GM18951 (cell line): ENCODE data around the gene GLB1L3.
"Not testable (repeated sequence)": the region's sequence is repeated elsewhere in the genome, so short reads cannot be mapped to it uniquely, and the experiment has no call there.

Source experiments
- POLR2A ChIP-seq: IDR thresholded peaks from 4 replicates; pipeline ENCODE4 v1.6.1; 2011; ENCODE audit warnings: mild to moderate bottlenecking; ENCODE audit not compliant: insufficient read length, insufficient read depth; ENCODE audit errors: extremely low read depth
- in situ Hi-C: fragments of 300-500 bp; cut with MboI; formaldehyde crosslinking; loops from one replicate; pipeline ENCODE4 v1.12.0; 2022; ENCODE audit warnings: low sequenced_read_pairs, mixed read lengths, inconsistent platforms; ENCODE audit not compliant: unreplicated experiment

Gene GLB1L3

DNA sequence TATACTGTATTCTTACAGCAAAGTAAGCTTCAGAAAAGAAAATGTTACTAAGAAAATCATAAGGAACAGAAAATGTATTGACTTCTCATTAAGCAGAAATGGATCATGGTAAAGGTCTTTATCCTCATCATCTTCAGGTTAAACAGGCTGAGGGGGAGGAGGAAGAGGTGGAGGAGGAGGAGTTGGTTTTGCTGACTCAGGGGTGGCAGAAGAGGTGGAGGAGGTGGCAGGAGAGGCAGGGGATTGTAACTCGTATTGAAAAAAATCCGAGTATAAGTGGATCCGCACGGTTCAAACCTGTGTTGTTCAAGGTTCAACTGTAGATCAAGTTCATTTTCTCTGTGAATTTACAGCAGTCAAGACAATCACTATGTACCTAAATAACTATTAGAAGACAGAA, 13.0 kb downstream of the GLB1L3 start:
- TF ChIP-seq POLR2A: no peak
- in situ Hi-C loops: no loop called here

DNA sequence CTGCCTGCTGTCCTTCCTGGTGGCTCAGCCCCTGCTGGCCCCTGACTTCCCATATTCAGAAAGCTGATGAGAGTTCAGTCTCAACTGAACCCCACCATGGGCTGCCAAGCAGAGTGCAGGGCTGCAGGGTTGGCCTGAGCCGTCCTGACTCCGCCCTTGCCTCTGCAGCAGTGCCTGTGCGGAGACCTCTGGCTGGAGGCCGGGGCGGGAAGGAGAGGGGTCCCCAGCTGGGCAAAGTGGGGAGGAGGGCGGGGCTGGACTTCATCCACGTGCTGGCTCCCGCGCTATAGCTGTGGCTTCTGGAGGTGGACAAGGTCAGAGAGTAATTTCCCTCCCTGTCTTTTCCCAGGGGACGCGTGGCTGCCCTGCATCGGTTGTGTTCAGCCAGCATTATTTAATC, 13.6 kb downstream of the GLB1L3 start:
- no peak for TF ChIP-seq POLR2A
- in situ Hi-C loops: no loop called here

DNA sequence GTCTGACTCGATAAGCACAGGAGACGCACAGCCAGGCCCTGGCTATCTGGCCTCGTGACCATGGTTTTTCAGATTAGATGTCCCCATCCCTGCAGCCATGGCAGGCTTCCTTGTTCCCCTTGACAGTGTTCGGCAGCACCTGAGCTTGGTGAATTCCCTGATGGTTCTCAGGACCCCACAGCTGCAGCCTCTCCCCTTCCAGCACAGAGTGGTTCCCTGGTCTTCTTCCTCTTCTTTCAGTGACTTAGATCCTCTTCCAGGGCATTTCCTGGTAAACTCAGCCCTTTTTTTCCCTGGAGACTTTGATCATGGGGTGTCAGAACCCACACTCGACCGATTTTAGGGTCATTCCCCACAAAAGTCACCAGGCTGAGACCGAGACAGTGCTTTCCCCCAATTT, 14.5 kb downstream of the GLB1L3 start:
- TF ChIP-seq POLR2A: no peak
- in situ Hi-C loops: no loop called here

DNA sequence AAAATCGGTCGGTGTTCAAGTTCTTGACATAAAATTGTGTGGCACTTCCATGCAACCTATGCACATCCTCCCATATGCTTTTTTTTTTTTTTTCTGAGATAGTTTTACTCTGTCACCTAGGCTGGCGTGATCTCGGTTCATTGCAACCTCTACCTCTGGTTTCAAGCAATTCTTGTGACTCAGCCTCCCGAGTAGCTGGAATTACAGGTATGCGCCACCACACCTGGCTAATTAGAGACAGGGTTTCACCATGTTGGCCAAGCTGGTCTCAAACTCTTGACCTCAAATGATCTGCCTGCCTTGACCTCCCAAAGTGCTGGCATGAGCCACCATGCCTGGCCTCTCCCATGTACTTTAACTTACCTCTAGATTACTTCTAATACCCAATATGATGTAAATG, 15.0 kb downstream of the GLB1L3 start:
- TF ChIP-seq POLR2A: no peak
- in situ Hi-C loops: no loop called here

DNA sequence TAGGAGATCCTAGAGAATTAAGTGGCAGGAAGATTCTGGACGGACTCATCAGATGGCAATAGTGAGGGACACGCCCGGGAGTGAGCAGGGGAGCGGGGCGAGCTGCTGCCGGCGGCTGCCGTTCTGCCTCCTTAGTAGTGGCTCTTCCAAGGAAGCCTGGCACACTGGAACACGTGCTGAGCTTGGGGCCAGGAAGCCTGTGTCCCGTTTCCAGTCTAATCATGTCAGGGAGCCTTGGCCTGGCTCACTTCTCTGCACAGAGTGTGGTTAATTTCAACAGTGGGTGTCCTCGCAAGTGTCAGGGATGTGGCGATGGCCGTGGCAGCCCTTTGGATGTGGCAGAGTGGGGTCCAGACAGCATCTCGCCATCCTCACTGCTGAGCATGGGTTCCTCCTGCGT, 16.5 kb downstream of the GLB1L3 start:
- in situ Hi-C loops: no loop called here
- no peak for TF ChIP-seq POLR2A

DNA sequence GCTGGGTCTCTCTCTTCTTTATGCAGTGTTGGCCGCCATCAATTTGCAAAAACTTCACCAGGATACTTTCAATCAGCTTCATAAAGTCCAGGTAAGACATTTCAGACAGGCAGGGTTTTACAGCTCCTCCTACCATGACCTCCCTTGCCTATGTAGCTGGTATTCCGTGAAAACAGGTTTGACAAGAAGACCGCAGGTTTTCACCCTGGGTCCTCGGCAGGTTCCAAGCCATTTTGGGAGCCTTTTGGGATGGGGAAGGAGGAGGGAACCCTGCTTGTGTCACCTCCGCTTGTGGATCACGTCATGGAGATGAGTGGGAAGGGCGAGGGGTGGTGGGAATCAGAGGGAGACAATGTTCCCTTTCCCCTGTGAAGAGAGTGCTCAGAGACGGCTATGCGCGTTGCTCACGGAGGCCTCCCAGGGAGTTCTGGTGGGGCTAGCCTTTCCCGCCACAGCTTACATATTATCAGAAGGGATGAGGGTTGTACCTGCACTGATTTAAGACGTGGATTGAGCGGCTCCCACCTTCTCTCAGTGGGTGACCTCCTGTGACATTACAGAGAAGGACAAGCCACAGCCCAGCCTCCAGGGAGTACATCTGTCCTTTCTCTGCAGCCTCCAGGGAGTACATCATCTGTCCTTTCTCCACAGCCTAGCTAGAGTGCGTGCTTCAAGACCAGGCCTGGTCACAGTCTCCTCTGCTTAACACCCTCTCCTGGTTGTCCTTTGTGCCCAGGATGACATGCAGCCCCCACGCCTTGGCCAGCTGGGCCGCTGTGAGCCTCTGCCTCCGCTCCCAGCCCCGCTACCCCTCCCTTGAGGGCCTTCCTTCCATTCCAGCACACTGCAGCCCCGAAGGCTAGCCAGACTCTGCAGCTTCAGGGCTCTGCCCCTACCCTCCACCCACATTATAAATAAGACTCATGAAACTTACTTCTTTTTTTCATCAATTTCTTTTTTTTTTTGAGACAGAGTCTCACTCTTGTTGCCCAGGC, 17.2 kb downstream of the GLB1L3 start:
- no peak for TF ChIP-seq POLR2A
- in situ Hi-C loops: no loop called here

DNA sequence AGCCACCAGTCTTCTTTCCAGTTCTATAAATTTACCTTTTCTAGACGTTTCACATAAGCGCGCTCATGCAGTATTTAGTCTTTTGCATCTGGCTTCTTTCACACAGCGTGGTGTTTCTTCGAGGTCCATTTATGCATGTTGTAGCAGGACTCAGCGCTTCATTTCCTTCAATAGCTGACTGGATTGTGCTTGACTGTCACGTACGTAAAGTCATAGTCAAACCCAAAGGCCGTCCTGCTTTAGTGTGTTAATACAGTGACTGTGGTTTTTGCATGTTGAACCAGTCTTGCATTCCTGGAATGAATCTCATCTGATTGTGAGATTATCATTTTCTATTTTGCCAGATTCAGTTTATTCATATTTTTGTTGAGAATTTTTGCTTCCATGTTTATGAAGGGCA, 18.5 kb downstream of the GLB1L3 start:
- in situ Hi-C loops: no loop called here
- TF ChIP-seq POLR2A: no peak

DNA sequence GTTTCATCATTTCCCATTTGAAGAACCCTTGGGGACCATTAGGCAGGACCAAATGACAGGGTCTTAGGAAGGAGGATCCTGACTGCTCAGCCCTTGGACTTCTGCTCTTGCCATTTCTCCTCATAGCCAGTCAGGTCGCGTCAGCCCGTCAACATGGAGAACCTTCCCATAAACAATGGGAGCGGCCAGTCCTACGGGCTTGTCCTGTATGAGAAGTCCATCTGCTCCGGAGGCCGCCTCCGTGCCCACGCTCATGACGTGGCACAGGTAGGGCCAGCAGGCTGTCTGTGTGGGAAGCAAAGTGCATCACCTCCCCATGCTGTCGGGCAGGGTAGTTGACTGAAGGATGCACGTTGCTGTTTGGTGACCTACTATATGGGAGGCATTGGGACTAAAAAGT, 36.0 kb downstream of the GLB1L3 start:
- no peak for TF ChIP-seq POLR2A
- in situ Hi-C loops: no loop called here

DNA sequence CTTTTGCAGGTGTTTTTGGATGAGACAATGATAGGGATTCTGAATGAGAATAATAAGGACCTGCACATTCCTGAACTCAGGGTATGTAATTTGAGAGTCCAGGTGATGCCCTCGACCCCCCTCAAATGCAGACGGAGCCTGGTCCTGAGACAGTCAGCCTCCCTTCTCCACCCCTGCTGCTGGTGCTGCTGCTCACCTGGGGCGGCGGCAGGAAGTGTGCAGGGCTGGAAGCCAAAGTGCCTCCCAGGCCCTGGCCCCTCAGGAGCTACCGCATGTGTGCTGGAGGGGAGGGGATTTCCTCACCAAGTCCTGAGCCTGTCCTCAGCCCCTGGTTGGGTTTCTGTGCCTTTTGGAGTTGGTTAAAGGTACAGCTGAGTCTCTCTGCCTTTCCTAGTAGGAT, 36.6 kb downstream of the GLB1L3 start:
- in situ Hi-C loops: no loop called here
- TF ChIP-seq POLR2A: no peak

DNA sequence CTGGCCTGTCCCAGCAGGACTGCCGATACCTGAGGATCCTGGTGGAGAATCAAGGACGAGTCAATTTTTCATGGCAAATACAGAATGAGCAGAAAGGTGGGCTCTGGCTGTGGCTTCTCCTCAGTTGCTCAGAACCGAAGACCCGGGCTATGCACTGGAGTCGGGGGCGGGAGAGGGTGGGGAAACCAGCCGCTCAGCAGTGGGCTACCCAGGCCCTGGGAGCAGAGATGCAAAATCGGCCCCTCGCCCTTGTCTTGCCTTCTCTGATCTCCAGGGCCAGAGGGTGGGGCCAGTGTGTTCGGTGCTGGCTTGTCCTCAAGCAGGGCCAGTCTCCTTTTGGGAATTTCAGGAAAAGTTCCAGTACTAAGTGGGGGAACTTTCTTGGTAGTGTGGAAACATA, 37.2 kb downstream of the GLB1L3 start:
- no peak for TF ChIP-seq POLR2A
- in situ Hi-C loops: no loop called here

DNA sequence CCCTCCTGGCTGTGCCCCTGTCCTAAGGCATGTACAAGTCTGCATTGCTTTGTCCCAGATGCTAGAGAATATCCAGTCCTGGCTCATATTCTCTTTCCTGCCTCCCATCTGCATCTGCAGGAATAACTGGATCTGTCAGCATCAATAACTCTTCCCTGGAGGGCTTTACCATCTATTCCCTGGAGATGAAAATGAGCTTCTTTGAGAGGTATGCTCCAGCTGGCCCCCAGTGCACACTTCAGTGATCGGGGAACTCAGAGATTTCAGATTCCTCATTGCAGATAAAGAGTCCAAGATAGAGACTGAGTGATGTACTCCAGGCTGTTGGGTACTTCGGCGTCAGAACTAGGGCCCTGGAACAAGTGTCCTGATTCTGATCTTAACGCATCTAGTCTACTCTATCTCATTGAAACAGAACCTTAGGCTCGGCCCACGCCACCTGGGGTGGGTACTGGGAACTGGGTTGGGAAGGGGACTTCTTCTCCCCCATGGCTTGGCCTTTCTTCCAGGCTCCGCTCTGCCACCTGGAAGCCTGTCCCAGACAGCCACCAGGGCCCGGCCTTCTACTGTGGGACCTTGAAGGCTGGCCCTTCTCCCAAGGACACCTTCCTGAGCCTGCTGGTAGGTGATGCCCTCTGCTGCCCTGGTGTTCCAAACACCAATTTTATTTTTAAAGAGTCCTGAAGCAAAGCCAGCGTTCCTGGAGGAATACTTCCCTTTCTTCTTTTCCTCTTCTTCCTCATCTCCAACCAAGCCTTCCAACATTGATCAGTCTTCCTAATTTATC, 37.8 kb downstream of the GLB1L3 start:
- in situ Hi-C loops: no loop called here
- TF ChIP-seq POLR2A: no peak

DNA sequence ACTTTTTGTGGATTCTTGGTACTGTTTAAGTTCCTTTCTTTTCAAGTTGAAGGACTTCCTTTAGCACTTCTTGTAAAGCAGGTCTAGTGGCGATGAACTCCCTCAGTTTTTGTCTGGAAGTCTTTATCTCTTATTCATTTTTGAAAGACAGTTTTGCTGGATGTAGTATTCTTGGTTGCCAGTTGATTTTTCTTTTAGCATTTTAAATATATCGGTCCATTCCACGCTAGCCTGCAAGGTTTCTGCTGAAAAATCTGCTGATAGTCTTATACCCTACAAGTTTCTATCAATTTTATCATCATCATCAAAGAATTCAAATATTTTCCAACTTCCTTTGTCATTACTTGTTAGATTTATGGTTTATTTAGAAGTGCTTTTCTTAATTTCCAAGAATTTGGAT, 40.9 kb downstream of the GLB1L3 start:
- TF ChIP-seq POLR2A: no peak
- in situ Hi-C loops: no loop called here

DNA sequence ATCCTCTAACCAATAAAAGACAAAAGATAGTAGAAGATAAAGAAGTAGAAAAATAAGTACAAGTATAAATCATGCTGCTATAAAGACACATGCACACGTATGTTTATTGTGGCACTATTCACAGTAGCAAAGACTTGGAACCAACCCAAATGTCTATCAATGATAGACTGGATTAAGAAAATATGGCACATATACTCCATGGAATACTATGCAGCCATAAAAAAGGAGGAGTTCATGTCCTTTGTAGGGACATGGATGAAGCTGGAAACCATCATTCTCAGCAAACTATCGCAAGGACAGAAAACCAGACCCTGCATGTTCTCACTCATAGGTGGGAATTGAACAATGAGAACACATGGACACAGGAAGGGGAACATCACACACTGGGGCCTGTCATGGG, 45.2 kb downstream of the GLB1L3 start:
- in situ Hi-C loops: not testable (repeated sequence)

DNA sequence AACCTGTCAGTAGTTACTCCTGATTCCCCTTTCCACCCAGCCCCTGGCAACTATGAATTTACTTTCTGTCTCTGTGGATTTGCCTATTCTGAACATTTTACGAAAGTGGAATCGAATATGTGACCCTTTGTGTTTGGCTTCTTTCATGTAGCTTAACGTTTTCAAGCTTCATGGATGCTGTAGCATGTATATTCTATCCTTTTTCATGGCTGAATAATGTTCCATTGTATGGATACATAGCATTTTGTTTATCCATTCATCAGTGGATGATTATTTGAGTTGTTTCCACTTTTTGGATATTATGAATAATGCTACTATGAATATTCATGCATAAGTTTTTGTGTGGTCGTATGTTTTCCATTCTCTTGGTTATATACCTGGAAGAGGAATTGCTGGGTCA, 46.4 kb downstream of the GLB1L3 start:
- in situ Hi-C loops: no loop called here
- TF ChIP-seq POLR2A: no peak
